Activated T-cell treated with anti-CD3 and anti-CD28 coated beads, Interleukin-2, amount 50 U/mL, for 24 hours (primary cell): ENCODE results near the gene MSANTD1.

Experiments used
- DNase-seq: peaks from one replicate; pipeline ENCODE4 v3.0.0-alpha.2; 2020
- H3K27ac Mint-ChIP-seq: 2 replicates; pipeline ENCODE4 v1.8.0; 2020; ENCODE audit warnings: mild to moderate bottlenecking, mixed read lengths
- H3K27me3 Mint-ChIP-seq: 2 replicates; pipeline ENCODE4 v1.8.0; 2020; ENCODE audit warnings: mixed read lengths
- H3K36me3 Mint-ChIP-seq: 2 replicates; pipeline ENCODE4 v1.8.0; 2020; ENCODE audit warnings: low read depth, mixed read lengths
- H3K4me1 Mint-ChIP-seq: 2 replicates; pipeline ENCODE4 v1.8.0; 2020; ENCODE audit warnings: low read depth, mixed read lengths
- H3K4me3 Mint-ChIP-seq: 2 replicates; pipeline ENCODE4 v1.8.0; 2020; ENCODE audit warnings: mild to moderate bottlenecking, moderate library complexity, mixed read lengths
- H3K9me3 Mint-ChIP-seq: 2 replicates; pipeline ENCODE4 v1.8.0; 2020; ENCODE audit warnings: mixed read lengths

MSANTD1 gene

GRCh38 chr4:3254302-3255131 is 5.6 kb downstream of the MSANTD1 start:
- Mint-ChIP-seq H3K27me3 (no peaks in the 10 kb centered on the region), H3K9me3 (no peaks in the 10 kb centered on the region), H3K36me3 (peaks cover 6% of the 10 kb centered on the region), H3K4me1 (no peaks in the 10 kb centered on the region), H3K27ac (no peak overlapping the region), H3K4me3 (no peak overlapping the region)
- no peak for DNase-seq

- DNase-seq: no peak
- Mint-ChIP-seq H3K27ac (no peak overlapping the region), H3K36me3 (peaks cover 6% of the 10 kb centered on the region), H3K4me1 (no peaks in the 10 kb centered on the region), H3K27me3 (no peaks in the 10 kb centered on the region), H3K4me3 (no peak overlapping the region), H3K9me3 (no peaks in the 10 kb centered on the region)
Measured at GRCh38 chr4:3255611-3256186, 6.7 kb downstream of the MSANTD1 start.

GRCh38 chr4:3256230-3257102 is 7.5 kb downstream of the MSANTD1 start:
- H3K9me3 Mint-ChIP-seq: no peaks in the 10 kb centered on the region
- H3K27ac Mint-ChIP-seq: no peak overlapping the region
- DNase-seq: peak; percentile 14

GRCh38 chr4:3257103-3257555 is 8.2 kb downstream of the MSANTD1 start:
- peaks cover 6% of the 10 kb centered on the region for H3K36me3 Mint-ChIP-seq
- H3K27ac Mint-ChIP-seq: no peak overlapping the region
- H3K4me3 Mint-ChIP-seq: no peak overlapping the region
- no peaks in the 10 kb centered on the region for H3K9me3 Mint-ChIP-seq
- DNase-seq: peak; percentile 2
- no peaks in the 10 kb centered on the region for H3K4me1 Mint-ChIP-seq
- H3K27me3 Mint-ChIP-seq: no peaks in the 10 kb centered on the region

More at GRCh38 chr4:3256230-3257102, 7.5 kb downstream of the MSANTD1 start:
- no peaks in the 10 kb centered on the region for H3K27me3 Mint-ChIP-seq
- H3K4me3 Mint-ChIP-seq: no peak overlapping the region
- no peaks in the 10 kb centered on the region for H3K4me1 Mint-ChIP-seq
- H3K36me3 Mint-ChIP-seq: peaks cover 6% of the 10 kb centered on the region

- Mint-ChIP-seq H3K4me3 (no peak overlapping the region), H3K36me3 (peaks cover 6% of the 10 kb centered on the region), H3K9me3 (no peaks in the 10 kb centered on the region), H3K4me1 (no peaks in the 10 kb centered on the region), H3K27me3 (no peaks in the 10 kb centered on the region), H3K27ac (no peak overlapping the region)
- DNase-seq: peak; percentile 25
Measured at GRCh38 chr4:3257556-3258482, 8.9 kb downstream of the MSANTD1 start.

GRCh38 chr4:3261411-3262207 is 12.7 kb downstream of the MSANTD1 start:
- Mint-ChIP-seq H3K36me3 (no peaks in the 10 kb centered on the region), H3K27ac (no peak overlapping the region), H3K27me3 (no peaks in the 10 kb centered on the region), H3K9me3 (no peaks in the 10 kb centered on the region), H3K4me1 (no peaks in the 10 kb centered on the region), H3K4me3 (no peak overlapping the region)
- no peak for DNase-seq

- peak; percentile 20 for DNase-seq
- no peak overlapping the region for H3K27ac Mint-ChIP-seq
- no peak overlapping the region for H3K4me3 Mint-ChIP-seq
- no peaks in the 10 kb centered on the region for H3K9me3 Mint-ChIP-seq
- H3K27me3 Mint-ChIP-seq: no peaks in the 10 kb centered on the region
- no peaks in the 10 kb centered on the region for H3K4me1 Mint-ChIP-seq
- H3K36me3 Mint-ChIP-seq: no peaks in the 10 kb centered on the region
Measured at GRCh38 chr4:3262208-3263052, 13.5 kb downstream of the MSANTD1 start.

- no peaks in the 10 kb centered on the region for H3K9me3 Mint-ChIP-seq
- no peaks in the 10 kb centered on the region for H3K27me3 Mint-ChIP-seq
- H3K36me3 Mint-ChIP-seq: no peaks in the 10 kb centered on the region
- peak; percentile 11 for DNase-seq
- H3K4me3 Mint-ChIP-seq: no peak overlapping the region
- no peak overlapping the region for H3K27ac Mint-ChIP-seq
- no peaks in the 10 kb centered on the region for H3K4me1 Mint-ChIP-seq
Measured at GRCh38 chr4:3263053-3263875, 14.3 kb downstream of the MSANTD1 start.

GRCh38 chr4:3263876-3264193 is 14.9 kb downstream of the MSANTD1 start:
- Mint-ChIP-seq H3K27me3 (no peaks in the 10 kb centered on the region), H3K36me3 (no peaks in the 10 kb centered on the region), H3K27ac (no peak overlapping the region), H3K9me3 (no peaks in the 10 kb centered on the region), H3K4me3 (no peak overlapping the region), H3K4me1 (no peaks in the 10 kb centered on the region)
- DNase-seq: no peak

GRCh38 chr4:3266076-3266475 is 17.1 kb downstream of the MSANTD1 start:
- Mint-ChIP-seq H3K9me3 (no peaks in the 10 kb centered on the region), H3K36me3 (no peaks in the 10 kb centered on the region), H3K4me1 (no peaks in the 10 kb centered on the region), H3K4me3 (no peak overlapping the region), H3K27me3 (no peaks in the 10 kb centered on the region), H3K27ac (no peak overlapping the region)
- peak; percentile 14 for DNase-seq

GRCh38 chr4:3267576-3268394 is 18.8 kb downstream of the MSANTD1 start:
- Mint-ChIP-seq H3K9me3 (no peaks in the 10 kb centered on the region), H3K4me1 (no peaks in the 10 kb centered on the region), H3K4me3 (no peak overlapping the region), H3K36me3 (no peaks in the 10 kb centered on the region), H3K27me3 (no peaks in the 10 kb centered on the region), H3K27ac (no peak overlapping the region)
- no peak for DNase-seq
